Neural progenitor cell (in vitro differentiated cells): ENCODE measurements around the gene PCNT.

Source experiments
- CTCF ChIP-seq: fragments of 200-600 bp; sonication (generic); IDR thresholded peaks from 2 replicates; pipeline ENCODE4 v1.5.1; 2017; ENCODE audit warnings: antibody characterized with exemption, mild to moderate bottlenecking
- EZH2 ChIP-seq: fragments of 200-600 bp; sonication (generic); IDR thresholded peaks from 2 replicates; pipeline ENCODE4 v1.6.1; 2017; ENCODE audit warnings: antibody characterized with exemption, mild to moderate bottlenecking, moderate library complexity

GRCh38 chr21:46312949-46313348 is 11.0 kb upstream of the PCNT start:
- TF ChIP-seq CTCF (no peak), EZH2 (no peak)
